Kidney (tissue), 14 donors: ENCODE results near the gene TMEM178A. TPM values are rescaled to one million over a fixed set of nuclear protein-coding genes. Genes with fewer than 3 reads are reported as not detected.
A peak's percentile ranks its signal among the peaks of the same experiment; 100 is the strongest.
"Not testable (repeated sequence)": the region's sequence is repeated elsewhere in the genome, so short reads cannot be mapped to it uniquely, and the experiment has no call there.

Experiments used
- DNase-seq, 5 donors: peaks; one replicate each; pipeline ENCODE4 v3.0.0-alpha.2; 2013 to 2020
- FAIRE-seq: peaks from 2 replicates; lab custom pipeline; 2012; peaks lifted over from hg19 to GRCh38; lab: Jason Lieb, UNC
- H3K27ac ChIP-seq, 2 donors: one replicate each; pipeline ENCODE4 v1.7.0; 2013; ENCODE audit warnings: low read depth in 2 of 2, low read length in 2 of 2, inconsistent platforms in 1 of 2
- H3K27me3 ChIP-seq: one replicate; pipeline ENCODE4 v1.7.1; 2013; ENCODE audit warnings: low read length, inconsistent platforms; ENCODE audit not compliant: control insufficient read depth, insufficient read depth
- H3K36me3 ChIP-seq, 3 donors: one replicate each; pipeline versions ENCODE4 v1.7.0 to v1.7.1; 2013; ENCODE audit warnings: low read length in 3 of 3, control low read depth in 1 of 3, inconsistent platforms in 1 of 3; ENCODE audit not compliant: insufficient read depth in 3 of 3, control insufficient read depth in 2 of 3
- H3K4me1 ChIP-seq, 3 donors: one replicate each; pipeline versions ENCODE4 v1.7.0 to v1.7.1; 2013; ENCODE audit warnings: low read length in 3 of 3, inconsistent platforms in 1 of 3, low read depth in 1 of 3; ENCODE audit not compliant: control insufficient read depth in 2 of 3, insufficient read depth in 2 of 3
- H3K4me3 ChIP-seq, 3 donors: one replicate each; pipeline versions ENCODE4 v1.7.0 to v1.8.1; 2013; ENCODE audit warnings: low read length in 3 of 3, control low read depth in 1 of 3, inconsistent platforms in 1 of 3
- H3K9ac ChIP-seq, 3 donors: one replicate each; pipeline versions ENCODE4 v1.7.0 to v1.7.1; 2013; ENCODE audit warnings: low read length in 3 of 3, control low read depth in 1 of 3, inconsistent platforms in 1 of 3
- H3K9me3 ChIP-seq, 3 donors: one replicate each; pipeline versions ENCODE4 v1.7.0 to v1.7.1; 2013; ENCODE audit warnings: low read length in 3 of 3, control low read depth in 1 of 3, inconsistent platforms in 1 of 3; ENCODE audit not compliant: control insufficient read depth in 2 of 3, insufficient read depth in 1 of 3
- intact Hi-C: fragments of 100-400 bp; cut with DNase I; formaldehyde crosslinking; loops from one replicate; pipeline ENCODE4 v1.11.1; 2022
- polyA plus RNA-seq: library from polyadenylated mRNA; stranded (reverse); fragments of 350-450 nt; fragmentation: Illumina TruSeq; extraction: RNeasy Lipid Tissue Mini Kit (QIAGEN cat#74804); gene quantifications from one replicate; pipeline ENCODE4 v1.2.3, GENCODE V29; 2014; ENCODE audit warnings: low read depth, low replicate concordance; ENCODE audit not compliant: insufficient read depth
- total RNA-seq: library from RNA; stranded (reverse); fragmentation: NEBNext Ultra II Directional; extraction: Animal tissue kit (Norgen Biotek cat#: 25700); gene quantifications from one replicate; pipeline ENCODE4 v1.2.1, GENCODE V29; 2021
- TF ChIP-seq, protein P1 (sequence below): IDR thresholded peaks from 3 replicates; pipeline ENCODE4 v1.5.1; 2012; ENCODE audit warnings: mild to moderate bottlenecking, moderate library complexity, borderline replicate concordance; ENCODE audit not compliant: insufficient read depth; ENCODE audit errors: extremely low read depth
- donor health status: control.
- donor health status: control.
- donor health status: control.
- donor health status: control.
- donor health status: control.
- donor health status: DM: yes; HTN: yes; CAD: no.
- donor health status: Normal renal cell carcinoma (clear cell type).

TMEM178A gene
- total and polyA plus RNA-seq, 2 donors from 2014 or later, result 5.7 to 48.0 TPM

DNA sequence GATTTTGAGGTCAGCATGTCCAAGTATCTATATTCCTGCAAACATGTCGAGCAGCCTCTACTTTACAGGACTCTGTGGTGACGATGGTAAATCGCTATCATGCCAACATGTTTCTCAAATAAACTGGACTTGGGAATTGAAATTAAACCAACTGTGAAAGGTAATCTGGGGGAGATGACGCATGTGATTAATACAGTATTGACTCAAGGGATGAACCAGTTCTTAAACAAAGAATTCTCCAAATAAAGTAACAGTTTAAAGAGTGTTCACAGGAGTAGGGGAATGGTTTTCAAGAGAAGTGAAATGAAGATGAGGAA, 59.1 kb downstream of the TMEM178A start:
- Histone ChIP-seq H3K9me3 (no peaks in the 10 kb centered on the region), H3K4me3 (no peak overlapping the region), H3K27ac (no peak overlapping the region), H3K9ac (no peak overlapping the region), H3K4me1 (peaks cover 0 to 6% (median 4%) of the 10 kb centered on the region in 3 donors), H3K27me3 (no peaks in the 10 kb centered on the region), H3K36me3 (no peaks in the 10 kb centered on the region)
- no peak for FAIRE-seq
- intact Hi-C loops, result no loop called here
- TF ChIP-seq, protein P1, sequence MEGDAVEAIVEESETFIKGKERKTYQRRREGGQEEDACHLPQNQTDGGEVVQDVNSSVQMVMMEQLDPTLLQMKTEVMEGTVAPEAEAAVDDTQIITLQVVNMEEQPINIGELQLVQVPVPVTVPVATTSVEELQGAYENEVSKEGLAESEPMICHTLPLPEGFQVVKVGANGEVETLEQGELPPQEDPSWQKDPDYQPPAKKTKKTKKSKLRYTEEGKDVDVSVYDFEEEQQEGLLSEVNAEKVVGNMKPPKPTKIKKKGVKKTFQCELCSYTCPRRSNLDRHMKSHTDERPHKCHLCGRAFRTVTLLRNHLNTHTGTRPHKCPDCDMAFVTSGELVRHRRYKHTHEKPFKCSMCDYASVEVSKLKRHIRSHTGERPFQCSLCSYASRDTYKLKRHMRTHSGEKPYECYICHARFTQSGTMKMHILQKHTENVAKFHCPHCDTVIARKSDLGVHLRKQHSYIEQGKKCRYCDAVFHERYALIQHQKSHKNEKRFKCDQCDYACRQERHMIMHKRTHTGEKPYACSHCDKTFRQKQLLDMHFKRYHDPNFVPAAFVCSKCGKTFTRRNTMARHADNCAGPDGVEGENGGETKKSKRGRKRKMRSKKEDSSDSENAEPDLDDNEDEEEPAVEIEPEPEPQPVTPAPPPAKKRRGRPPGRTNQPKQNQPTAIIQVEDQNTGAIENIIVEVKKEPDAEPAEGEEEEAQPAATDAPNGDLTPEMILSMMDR, result no peak
- DNase-seq, result peak in 2 of 5 donors; percentile 17 to 44

DNA sequence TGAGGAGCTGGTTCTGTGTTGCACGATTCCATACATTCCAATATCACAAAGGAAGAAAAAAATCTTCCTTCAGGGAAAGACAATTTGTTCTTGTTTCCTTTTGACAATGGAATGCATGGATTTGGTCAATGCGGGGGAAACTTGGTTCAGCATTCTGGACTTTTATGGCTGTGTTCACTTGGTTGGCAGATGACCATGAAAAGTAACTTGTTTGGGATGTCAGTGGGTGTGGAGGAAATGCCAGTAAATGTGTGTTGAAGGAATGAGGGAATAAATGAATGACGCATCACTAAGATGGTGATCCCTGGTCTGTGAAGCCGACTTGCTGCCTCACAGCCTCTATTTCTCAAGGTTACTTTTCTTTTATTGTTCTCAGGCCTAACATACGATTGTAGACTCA, 59.7 kb downstream of the TMEM178A start:
- Histone ChIP-seq H3K27me3 (no peaks in the 10 kb centered on the region), H3K36me3 (no peaks in the 10 kb centered on the region), H3K27ac (no peak overlapping the region), H3K9me3 (no peaks in the 10 kb centered on the region), H3K4me1 (peaks cover 0 to 6% (median 4%) of the 10 kb centered on the region in 3 donors), H3K9ac (no peak overlapping the region), H3K4me3 (no peak overlapping the region)
- intact Hi-C loops, result no loop called here
- TF ChIP-seq, protein P1, result no peak
- DNase-seq, result no peak
- no peak for FAIRE-seq

DNA sequence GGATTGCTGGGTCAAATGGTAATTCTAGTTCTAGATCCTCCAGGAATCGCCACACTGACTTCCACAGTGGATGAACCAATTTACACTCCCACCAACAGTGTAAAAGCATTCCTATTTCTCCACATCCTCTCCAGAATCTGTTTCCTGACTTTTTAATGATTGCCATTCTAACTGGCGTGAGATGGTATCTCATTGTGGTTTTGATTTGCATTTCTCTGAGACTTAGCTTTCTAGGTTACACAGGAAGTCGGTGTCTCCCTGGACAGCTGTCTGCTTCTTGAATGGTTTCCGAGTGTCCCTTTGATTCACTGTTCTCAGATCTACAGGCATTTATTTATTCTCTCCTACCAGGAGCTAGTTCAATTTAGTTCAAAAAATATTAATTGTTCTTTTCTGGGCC, 62.4 kb downstream of the TMEM178A start:
- H3K27ac ChIP-seq, H3K9me3 ChIP-seq, intact Hi-C loops, H3K36me3 ChIP-seq, H3K4me3 ChIP-seq, H3K27me3 ChIP-seq, DNase-seq, FAIRE-seq, H3K9ac ChIP-seq: not testable (repeated sequence)
- peaks cover 0 to 11% (median 6%) of the 10 kb centered on the region in 3 donors for H3K4me1 ChIP-seq

DNA sequence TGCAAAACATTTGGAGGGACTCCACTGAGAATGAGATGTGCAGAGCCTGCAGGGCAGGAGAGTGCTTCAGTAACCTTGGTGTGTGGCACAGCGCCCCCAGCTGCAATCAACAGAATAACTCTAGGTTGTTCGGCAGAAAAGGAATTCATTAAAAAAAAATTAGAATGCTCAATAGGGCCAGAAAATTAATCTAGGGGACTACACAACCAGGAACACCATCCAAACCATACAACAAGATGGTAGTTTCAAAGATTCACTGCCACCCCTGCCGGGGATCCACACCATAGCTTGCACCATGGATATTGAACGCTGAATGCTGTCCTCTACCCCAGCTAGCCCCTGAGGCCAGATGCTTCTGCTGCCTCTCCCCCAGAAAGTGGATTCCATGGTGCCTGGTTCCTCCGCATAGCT, 63.2 kb downstream of the TMEM178A start:
- TF ChIP-seq, protein P1, result peak; percentile 62
- H3K36me3 ChIP-seq, result no peaks in the 10 kb centered on the region
- no peaks in the 10 kb centered on the region for H3K9me3 ChIP-seq
- DNase-seq, result peak in 1 of 5 donors; percentile 39
- no peak overlapping the region for H3K9ac ChIP-seq
- intact Hi-C loops, result no loop called here
- FAIRE-seq, result no peak
- no peak overlapping the region for H3K4me3 ChIP-seq
- H3K27me3 ChIP-seq, result no peaks in the 10 kb centered on the region
- peaks cover 0 to 5% (median 3%) of the 10 kb centered on the region in 3 donors for H3K4me1 ChIP-seq
- H3K27ac ChIP-seq, result no peak overlapping the region
